Breast epithelium (tissue), 4 donors: Measurements from ENCODE around the gene CHORDC1. TPM values are rescaled to one million over a fixed set of nuclear protein-coding genes. Genes with fewer than 3 reads are reported as not detected.

Experiments
- DNase-seq, 2 donors: peaks; one replicate each; pipeline ENCODE4 v3.0.0-alpha.2; 2019; ENCODE audit warnings: low spot score in 2 of 2
- H3K27ac ChIP-seq, 2 donors: fragments of 200-600 bp; sonication (generic) in 1 of 2; one replicate each; pipeline ENCODE4 v1.5.1; 2016 to 2019; ENCODE audit warnings: mild to moderate bottlenecking in 1 of 2
- H3K27me3 ChIP-seq, 2 donors: fragments of 200-600 bp; sonication (generic) in 1 of 2; one replicate each; pipeline versions ENCODE4 v1.5.1 to v1.6.0; 2017 to 2019; ENCODE audit warnings: control low read depth in 1 of 2, mild to moderate bottlenecking in 1 of 2
- H3K36me3 ChIP-seq: fragments of 200-600 bp; one replicate; pipeline ENCODE4 v1.5.1; 2019
- H3K4me1 ChIP-seq, 2 donors: fragments of 200-600 bp; sonication (generic); one replicate each; pipeline ENCODE4 v1.5.1; 2016 to 2019; ENCODE audit warnings: control low read depth in 1 of 2
- H3K4me3 ChIP-seq, 3 donors: fragments of 200-600 bp; sonication (generic); 1 replicate in 2 of 3; 2 replicates in 1 of 3; pipeline ENCODE4 v1.5.1; 2016 to 2019; ENCODE audit warnings: mild to moderate bottlenecking in 3 of 3, moderate library complexity in 2 of 3
- H3K9me3 ChIP-seq, 2 donors: fragments of 200-600 bp; sonication (generic) in 1 of 2; one replicate each; pipeline ENCODE4 v1.5.1; 2016 to 2019; ENCODE audit warnings: control low read depth in 1 of 2
- CTCF ChIP-seq, 3 donors: fragments of 450-650 bp; IDR thresholded peaks; one replicate each; pipeline ENCODE4 v1.5.1; 2016 to 2017; ENCODE audit warnings: antibody characterized with exemption in 3 of 3, mild to moderate bottlenecking in 3 of 3, moderate library complexity in 3 of 3
- POLR2A ChIP-seq: fragments of 450-650 bp; IDR thresholded peaks from one replicate; pipeline ENCODE4 v1.6.1; 2016; ENCODE audit warnings: antibody characterized with exemption, mild to moderate bottlenecking, moderate library complexity
- POLR2AphosphoS5 ChIP-seq, 3 donors: sonication (generic); formaldehyde crosslinking; IDR thresholded peaks; one replicate each; pipeline ENCODE4 v1.6.1; 2017; ENCODE audit warnings: antibody characterized with exemption in 3 of 3
- intact Hi-C: fragments of 100-400 bp; cut with DNase I; formaldehyde crosslinking; loops from one replicate; pipeline ENCODE4 v1.15.1; 2023; ENCODE audit warnings: low total_unique reads
- total RNA-seq, 3 donors: library from RNA; depleted of rRNA; stranded (reverse); fragments of >200 nt; gene quantifications; one replicate each; pipeline ENCODE4 v1.1.0, GENCODE V29; 2016

Gene CHORDC1
- 10 to 100 TPM; 39.5 to 79.5 (median 65.2) TPM for total RNA-seq

DNA sequence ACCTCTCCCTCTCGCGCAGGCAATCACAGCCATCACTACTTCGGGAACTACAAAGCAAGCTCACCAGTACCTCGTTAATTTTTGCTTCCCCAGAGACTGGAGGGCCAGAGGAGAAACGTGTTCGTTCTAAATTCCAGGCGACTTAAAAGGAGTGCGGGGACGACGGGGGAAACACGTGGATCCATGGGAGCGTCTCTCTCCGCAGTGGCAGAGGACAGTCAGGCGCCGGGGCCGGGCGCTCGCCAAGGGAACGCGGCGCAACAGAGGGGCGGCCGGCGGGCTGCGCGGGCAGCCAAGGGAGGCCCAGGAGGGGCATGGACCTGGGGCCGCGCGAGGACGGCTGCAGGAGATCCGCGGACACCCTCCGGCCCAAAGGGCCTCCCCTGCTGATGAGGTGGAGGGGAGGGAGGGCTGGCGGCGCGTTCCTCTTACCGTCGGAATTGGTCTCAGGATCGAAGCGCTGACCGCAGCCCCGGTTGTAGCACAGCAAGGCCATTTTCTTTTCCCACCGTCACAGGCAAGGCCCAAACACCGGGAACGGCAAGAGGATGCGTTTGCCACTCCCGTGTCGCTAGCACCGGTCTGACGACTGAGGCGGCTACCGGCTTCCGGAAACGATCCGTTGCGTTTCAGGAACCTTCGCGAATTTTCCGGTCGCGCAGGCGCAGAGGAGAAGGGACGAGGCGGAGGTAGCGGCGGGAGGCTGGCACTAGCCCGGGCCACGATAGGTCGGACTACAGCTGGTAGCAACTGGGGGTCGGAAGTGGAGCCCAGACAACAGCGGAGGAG, at the start of gene CHORDC1:
CHORDC1 (minus strand) TSS at position 591 of the 789 bp plus-strand sequence; CDS start at position 496, 95 bp downstream.
- H3K9me3 ChIP-seq, result no peaks in the 10 kb centered on the region
- H3K27me3 ChIP-seq, result no peaks in the 10 kb centered on the region
- peak; percentile 77 to 84 for DNase-seq
- H3K4me1 ChIP-seq, result no peaks in the 10 kb centered on the region
- no peaks in the 10 kb centered on the region for H3K36me3 ChIP-seq
- TF ChIP-seq POLR2A (peak; percentile 67), POLR2AphosphoS5 (IDR thresholded peaks at IDR 0.05) (peak in 2 of 3 donors; percentile 76 to 88), CTCF (IDR thresholded peaks at IDR 0.05) (no peak)
- H3K27ac ChIP-seq, result peak within 1 kb of the TSS; percentile 91 to 95
- intact Hi-C loops, result no loop called here
- H3K4me3 ChIP-seq, result peak within 1 kb of the TSS; percentile 93 to 97 (median 95)

- no peak overlapping the region for H3K4me3 ChIP-seq
- no peak for TF ChIP-seq CTCF (IDR thresholded peaks at IDR 0.05)
- TF ChIP-seq POLR2AphosphoS5 (IDR thresholded peaks at IDR 0.05), result no peak
- TF ChIP-seq POLR2A, result no peak
- H3K27me3 ChIP-seq, result no peaks in the 10 kb centered on the region
- no peaks in the 10 kb centered on the region for H3K4me1 ChIP-seq
- H3K27ac ChIP-seq, result no peak overlapping the region
- intact Hi-C loops, result no loop called here
- H3K9me3 ChIP-seq, result no peaks in the 10 kb centered on the region
- no peak for DNase-seq
- H3K36me3 ChIP-seq, result no peaks in the 10 kb centered on the region
These were observed 34.3 kb upstream of the CHORDC1 start for GRCh38 chr11:90257158-90257525.

DNA sequence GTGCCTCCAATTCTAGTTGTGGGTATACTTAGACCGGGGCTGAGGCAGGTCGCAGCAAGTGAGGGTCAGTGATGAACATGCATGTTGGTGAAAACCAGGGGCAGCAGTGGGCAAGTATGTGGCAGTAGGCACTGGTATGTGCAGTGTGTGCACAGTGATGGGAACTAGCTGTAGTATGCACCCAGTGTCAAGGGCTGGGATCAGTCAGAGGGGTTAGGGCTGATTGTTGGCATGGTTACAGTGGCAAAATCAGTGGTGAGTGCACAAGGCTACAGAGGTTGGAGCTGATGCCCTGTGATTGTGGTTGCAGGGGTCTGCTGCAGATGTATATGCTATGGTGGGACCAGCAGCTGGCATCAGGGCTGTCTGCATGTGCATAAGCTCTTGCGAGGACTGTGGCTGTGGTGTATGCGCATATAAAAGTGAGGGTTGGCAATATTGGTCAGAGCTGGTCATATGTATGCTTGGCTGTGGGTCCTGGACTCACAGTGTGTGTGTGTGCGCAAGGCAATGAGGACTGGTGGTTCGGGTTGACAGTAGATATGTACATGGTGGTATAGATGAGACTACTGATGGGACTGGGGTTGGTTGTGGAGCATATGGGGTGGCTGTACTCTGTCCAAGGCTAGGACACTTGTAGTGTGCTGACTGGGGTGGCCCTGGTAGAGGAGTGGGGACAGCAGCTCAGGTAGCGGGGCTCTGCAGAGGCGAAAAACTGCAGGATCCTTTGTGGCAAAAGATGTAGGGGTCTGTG, 33.7 kb upstream of the CHORDC1 start:
- TF ChIP-seq POLR2AphosphoS5 (IDR thresholded peaks at IDR 0.05) (no peak), POLR2A (no peak), CTCF (IDR thresholded peaks at IDR 0.05) (no peak)
- no peaks in the 10 kb centered on the region for H3K27me3 ChIP-seq
- no peaks in the 10 kb centered on the region for H3K36me3 ChIP-seq
- no peaks in the 10 kb centered on the region for H3K4me1 ChIP-seq
- H3K27ac ChIP-seq, result no peak overlapping the region
- no peak overlapping the region for H3K4me3 ChIP-seq
- intact Hi-C loops, result no loop called here
- no peak for DNase-seq
- no peaks in the 10 kb centered on the region for H3K9me3 ChIP-seq

- TF ChIP-seq POLR2A (no peak), CTCF (IDR thresholded peaks at IDR 0.05) (no peak), POLR2AphosphoS5 (IDR thresholded peaks at IDR 0.05) (no peak)
- Histone ChIP-seq H3K27ac (no peak overlapping the region), H3K4me1 (no peaks in the 10 kb centered on the region), H3K4me3 (no peak overlapping the region), H3K27me3 (no peaks in the 10 kb centered on the region), H3K9me3 (no peaks in the 10 kb centered on the region), H3K36me3 (no peaks in the 10 kb centered on the region)
- intact Hi-C loops, result no loop called here
- no peak for DNase-seq
These were observed 31.2 kb upstream of the CHORDC1 start for GRCh38 chr11:90254065-90254464.

- H3K36me3 ChIP-seq, result no peaks in the 10 kb centered on the region
- H3K4me3 ChIP-seq, result no peak overlapping the region
- H3K4me1 ChIP-seq, result no peaks in the 10 kb centered on the region
- no peak for DNase-seq
- TF ChIP-seq CTCF (IDR thresholded peaks at IDR 0.05) (no peak), POLR2AphosphoS5 (IDR thresholded peaks at IDR 0.05) (no peak), POLR2A (no peak)
- H3K9me3 ChIP-seq, result no peaks in the 10 kb centered on the region
- H3K27ac ChIP-seq, result no peak overlapping the region
- no peaks in the 10 kb centered on the region for H3K27me3 ChIP-seq
- intact Hi-C loops, result no loop called here
These were observed 29.2 kb upstream of the CHORDC1 start for GRCh38 chr11:90252053-90252452.
